ACC112 (cell line): ENCODE data around the gene ASCL4.

Experiments used
- H2AFZ ChIP-seq: fragments of 200-600 bp; sonication (generic); one replicate; pipeline ENCODE4 v1.6.0; 2017; ENCODE audit warnings: antibody characterized with exemption, low read length; ENCODE audit not compliant: unreplicated experiment
- H3K27ac ChIP-seq: fragments of 200-600 bp; sonication (generic); 2 replicates; pipeline ENCODE4 v1.5.1; 2014; ENCODE audit warnings: low read depth, mild to moderate bottlenecking, antibody characterized with exemption, low read length, moderate library complexity
- H3K27me3 ChIP-seq: fragments of 200-600 bp; sonication (generic); 2 replicates; pipeline ENCODE4 v1.6.1; 2014; ENCODE audit warnings: mild to moderate bottlenecking, antibody characterized with exemption, low read length, moderate library complexity, mixed read lengths; ENCODE audit not compliant: insufficient read depth
- H3K36me3 ChIP-seq: fragments of 200-600 bp; sonication (generic); 2 replicates; pipeline ENCODE4 v1.6.1; 2016; ENCODE audit warnings: mild to moderate bottlenecking, antibody characterized with exemption, low read length, moderate library complexity, mixed read lengths; ENCODE audit not compliant: insufficient read depth
- H3K4me1 ChIP-seq: fragments of 200-600 bp; sonication (generic); one replicate; pipeline ENCODE4 v1.6.1; 2016; ENCODE audit warnings: low read length, mixed read lengths; ENCODE audit not compliant: insufficient read depth, unreplicated experiment, control insufficient read depth
- H3K4me3 ChIP-seq: fragments of 200-600 bp; sonication (generic); 2 replicates; pipeline ENCODE4 v1.5.1; 2014; ENCODE audit warnings: mild to moderate bottlenecking, low read depth, low read length
- H3K79me2 ChIP-seq: fragments of 200-600 bp; sonication (generic); one replicate; pipeline ENCODE4 v1.6.0; 2016; ENCODE audit warnings: low read length; ENCODE audit not compliant: control insufficient read depth, unreplicated experiment, insufficient read depth

ASCL4 gene

DNA sequence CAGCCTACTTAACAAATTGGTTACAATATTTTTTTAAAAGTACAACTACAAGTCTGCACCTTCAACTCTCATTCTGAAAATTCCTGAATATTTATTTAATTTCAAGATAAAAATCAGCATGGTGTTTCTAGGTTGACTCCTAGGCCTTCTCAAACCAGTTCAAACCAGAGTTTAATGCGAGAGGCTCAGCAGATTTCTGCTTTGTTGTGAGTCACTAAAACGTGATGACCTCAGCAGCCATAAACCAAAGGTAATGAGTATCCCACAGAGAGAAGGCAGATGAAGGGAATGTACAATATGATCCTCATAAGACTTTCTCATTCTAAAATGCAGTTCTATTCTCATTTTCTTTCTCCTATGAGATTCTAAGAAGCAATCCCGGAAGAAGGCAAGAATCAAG lies 15.1 kb upstream of the ASCL4 start:
- Histone ChIP-seq H2AFZ (peak overlapping the region; percentile 42), H3K79me2 (peaks cover 48% of the 10 kb centered on the region), H3K27me3 (peaks cover 5% of the 10 kb centered on the region; the same call in 1 of the 2 replicates), H3K36me3 (peaks cover 15% of the 10 kb centered on the region), H3K4me3 (peak overlapping the region; percentile 94), H3K4me1 (peaks cover 11% of the 10 kb centered on the region), H3K27ac (peak overlapping the region; percentile 90)

- Histone ChIP-seq H3K27me3 (peaks cover 11% of the 10 kb centered on the region; the same call in 1 of the 2 replicates), H3K4me1 (peaks cover 11% of the 10 kb centered on the region), H3K27ac (peak overlapping the region; percentile 90), H3K79me2 (peaks cover 44% of the 10 kb centered on the region), H3K36me3 (peaks cover 8% of the 10 kb centered on the region; the same call in 1 of the 2 replicates), H2AFZ (peak overlapping the region; percentile 64), H3K4me3 (peak overlapping the region; percentile 94)
These were observed 14.2 kb upstream of the ASCL4 start for GRCh38 chr12:107760207-107760808.

DNA sequence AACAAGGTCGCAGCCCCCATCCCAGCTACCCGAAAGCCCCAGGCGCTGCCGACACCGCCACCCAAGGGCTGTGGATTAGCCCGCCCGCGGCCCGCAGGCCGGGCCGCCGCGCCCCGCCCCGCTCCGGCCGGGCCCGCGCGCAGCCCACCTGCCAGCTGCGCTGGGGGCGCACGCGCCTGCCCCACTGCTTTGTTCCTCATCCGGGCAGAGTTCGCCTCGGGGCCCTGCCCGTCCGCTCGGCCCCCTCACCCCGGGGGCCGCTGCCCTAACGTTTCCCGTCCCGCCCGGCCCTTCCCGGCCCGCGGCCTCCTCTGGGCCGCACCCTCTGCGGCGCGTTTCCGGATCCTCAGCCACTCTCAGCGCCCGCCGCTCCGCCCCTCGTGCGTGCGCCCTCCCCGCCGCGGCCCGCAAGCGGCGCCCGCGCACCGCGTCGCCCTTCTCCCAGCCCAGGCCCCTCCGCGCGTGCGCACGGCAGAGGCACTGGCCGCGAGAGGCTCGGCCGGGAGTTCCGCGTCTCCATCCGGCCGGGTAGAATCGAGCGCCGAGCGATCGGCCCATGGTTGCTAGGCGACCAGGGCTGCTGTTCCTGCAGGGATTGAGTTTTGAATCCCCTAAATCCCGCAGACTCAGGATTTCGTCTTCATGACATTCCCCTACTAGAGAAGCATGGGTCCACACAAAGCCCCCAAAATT lies 13.5 kb upstream of the ASCL4 start, which contains the start of gene PRDM4:
Gene PRDM4, minus strand, starts transcription at position 329 of the 693 bp plus-strand sequence. CDS start 622 bp downstream, outside the sequence.
- peaks cover 44% of the 10 kb centered on the region for H3K79me2 ChIP-seq
- H3K27me3 ChIP-seq: peaks cover 15% of the 10 kb centered on the region; the same call in 1 of the 2 replicates
- H2AFZ ChIP-seq: peak within 1 kb of the TSS; percentile 91
- H3K4me3 ChIP-seq: peak within 1 kb of the TSS; percentile 94
- peaks cover 11% of the 10 kb centered on the region for H3K4me1 ChIP-seq
- H3K36me3 ChIP-seq: peaks cover 8% of the 10 kb centered on the region; the same call in 1 of the 2 replicates
- H3K27ac ChIP-seq: peak within 1 kb of the TSS; percentile 90

GRCh38 chr12:107761502-107761904 lies 13.0 kb upstream of the ASCL4 start:
- peaks cover 11% of the 10 kb centered on the region for H3K4me1 ChIP-seq
- H3K27ac ChIP-seq: no peak overlapping the region
- H3K79me2 ChIP-seq: peaks cover 40% of the 10 kb centered on the region
- H3K4me3 ChIP-seq: peak overlapping the region; percentile 94
- H2AFZ ChIP-seq: peak overlapping the region; percentile 91
- peaks cover 20% of the 10 kb centered on the region; the same call in 1 of the 2 replicates for H3K27me3 ChIP-seq
- H3K36me3 ChIP-seq: peaks cover 5% of the 10 kb centered on the region; the same call in 1 of the 2 replicates

DNA sequence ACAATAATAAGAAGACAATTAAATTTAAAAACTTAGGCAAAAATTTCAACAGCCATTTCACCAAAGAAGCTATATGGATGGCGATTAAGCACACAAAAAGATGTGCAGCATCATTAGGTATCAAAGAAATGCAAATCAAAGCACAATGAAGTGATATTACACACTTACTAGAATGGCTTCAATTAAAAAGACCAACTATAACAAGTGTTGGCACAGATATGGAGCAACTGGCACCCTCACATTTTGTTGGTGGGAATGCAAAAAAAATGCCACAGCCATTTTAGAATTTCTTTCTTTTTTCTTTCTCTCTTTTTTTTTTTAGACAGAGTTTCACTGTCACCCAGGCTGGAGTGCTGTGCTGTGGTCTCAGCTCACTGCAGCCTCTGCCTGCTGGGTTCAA lies 11.6 kb upstream of the ASCL4 start:
- Histone ChIP-seq H3K36me3 (no peaks in the 10 kb centered on the region; the same call in 1 of the 2 replicates), H3K79me2 (peaks cover 27% of the 10 kb centered on the region), H2AFZ (no peak overlapping the region), H3K27me3 (peaks cover 33% of the 10 kb centered on the region; the same call in 1 of the 2 replicates), H3K4me3 (no peak overlapping the region), H3K27ac (no peak overlapping the region), H3K4me1 (peaks cover 11% of the 10 kb centered on the region)

GRCh38 chr12:107764626-107765025 lies 9.9 kb upstream of the ASCL4 start:
- Histone ChIP-seq H3K27ac (no peak overlapping the region), H3K36me3 (no peaks in the 10 kb centered on the region), H3K4me1 (no peaks in the 10 kb centered on the region), H2AFZ (no peak overlapping the region), H3K4me3 (no peak overlapping the region), H3K27me3 (peaks cover 40% of the 10 kb centered on the region), H3K79me2 (peaks cover 11% of the 10 kb centered on the region)

DNA sequence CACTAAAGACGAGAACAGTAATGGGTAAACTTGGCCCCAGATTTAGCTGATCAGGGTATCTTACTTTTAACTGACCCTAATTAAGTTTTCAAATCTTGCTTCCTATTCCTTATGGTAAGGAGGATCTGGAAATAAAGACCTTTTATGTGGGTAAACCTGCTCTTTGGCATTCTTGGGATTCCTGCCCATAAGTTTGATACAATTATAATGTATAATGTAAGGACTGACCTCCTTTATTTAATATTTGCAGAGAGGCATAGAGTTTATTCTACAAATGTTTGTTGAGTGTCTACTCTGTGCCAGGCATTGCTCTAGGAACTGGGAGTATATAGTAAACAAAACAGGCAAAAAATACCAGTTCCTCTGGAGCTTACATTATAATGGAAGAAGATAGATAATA lies 9.2 kb upstream of the ASCL4 start:
- Histone ChIP-seq H3K36me3 (no peaks in the 10 kb centered on the region), H3K27ac (no peak overlapping the region), H3K4me3 (no peak overlapping the region), H2AFZ (no peak overlapping the region), H3K27me3 (peaks cover 40% of the 10 kb centered on the region), H3K79me2 (peaks cover 4% of the 10 kb centered on the region), H3K4me1 (no peaks in the 10 kb centered on the region)

DNA sequence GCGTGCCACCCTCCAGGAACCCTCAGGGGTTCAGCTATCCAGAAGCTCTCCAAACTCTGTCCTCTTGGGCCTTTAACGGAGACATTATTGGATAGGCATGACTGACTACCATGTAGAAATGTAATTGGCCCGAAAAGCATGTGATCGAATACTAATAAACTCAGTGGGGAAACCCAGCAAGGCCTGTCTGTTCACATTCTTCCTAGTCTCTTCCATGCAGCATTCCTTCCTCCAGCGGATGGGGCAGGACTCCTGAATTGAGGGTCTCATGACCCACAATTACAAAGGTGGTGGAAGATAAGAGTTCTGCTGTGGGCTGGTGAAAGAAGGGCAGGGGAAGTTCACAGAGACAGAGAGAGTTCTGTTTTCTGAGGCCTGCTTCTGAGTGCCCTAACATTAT lies 7.0 kb upstream of the ASCL4 start:
- no peak overlapping the region for H3K27ac ChIP-seq
- no peaks in the 10 kb centered on the region for H3K4me1 ChIP-seq
- H3K79me2 ChIP-seq: no peaks in the 10 kb centered on the region
- no peak overlapping the region for H3K4me3 ChIP-seq
- H3K27me3 ChIP-seq: peaks cover 46% of the 10 kb centered on the region
- H2AFZ ChIP-seq: no peak overlapping the region
- H3K36me3 ChIP-seq: no peaks in the 10 kb centered on the region

DNA sequence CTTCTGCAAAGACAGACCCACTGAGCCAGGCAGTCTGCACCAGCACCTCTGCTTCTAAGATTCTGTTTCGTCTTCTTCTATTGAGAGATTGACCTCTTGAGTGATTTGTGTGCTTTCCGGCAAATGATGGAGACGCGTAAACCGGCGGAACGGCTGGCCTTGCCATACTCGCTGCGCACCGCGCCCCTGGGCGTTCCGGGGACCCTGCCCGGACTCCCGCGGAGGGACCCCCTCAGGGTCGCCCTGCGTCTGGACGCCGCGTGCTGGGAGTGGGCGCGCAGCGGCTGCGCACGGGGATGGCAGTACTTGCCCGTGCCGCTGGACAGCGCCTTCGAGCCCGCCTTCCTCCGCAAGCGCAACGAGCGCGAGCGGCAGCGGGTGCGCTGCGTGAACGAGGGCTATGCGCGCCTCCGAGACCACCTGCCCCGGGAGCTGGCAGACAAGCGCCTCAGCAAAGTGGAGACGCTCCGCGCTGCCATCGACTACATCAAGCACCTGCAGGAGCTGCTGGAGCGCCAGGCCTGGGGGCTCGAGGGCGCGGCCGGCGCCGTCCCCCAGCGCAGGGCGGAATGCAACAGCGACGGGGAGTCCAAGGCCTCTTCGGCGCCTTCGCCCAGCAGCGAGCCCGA lies 703 bp downstream of the ASCL4 start:
- no peaks in the 10 kb centered on the region for H3K36me3 ChIP-seq
- H3K27ac ChIP-seq: no peak overlapping the region
- peaks cover 76% of the 10 kb centered on the region for H3K27me3 ChIP-seq
- H3K4me1 ChIP-seq: no peaks in the 10 kb centered on the region
- H3K4me3 ChIP-seq: no peak overlapping the region
- no peaks in the 10 kb centered on the region for H3K79me2 ChIP-seq
- H2AFZ ChIP-seq: no peak overlapping the region

- Histone ChIP-seq H3K36me3 (no peaks in the 10 kb centered on the region), H3K27me3 (peaks cover 82% of the 10 kb centered on the region), H3K27ac (no peak overlapping the region), H3K79me2 (no peaks in the 10 kb centered on the region), H3K4me1 (no peaks in the 10 kb centered on the region), H3K4me3 (no peak overlapping the region), H2AFZ (no peak overlapping the region)
These were observed 1.7 kb downstream of the ASCL4 start for GRCh38 chr12:107776171-107776570.
